D721Med (cell line): Measurements from ENCODE around the gene TP73.

Experiments used
- DNase-seq: peaks from one replicate; pipeline ENCODE4 v3.0.0; 2011; ENCODE audit warnings: low spot score; ENCODE audit not compliant: insufficient read length
- FAIRE-seq: peaks from 2 replicates; lab custom pipeline; 2011; peaks lifted over from hg19 to GRCh38; lab: Jason Lieb, UNC
- CTCF ChIP-seq: IDR thresholded peaks from 2 replicates; pipeline ENCODE4 v1.5.1; 2012; ENCODE audit warnings: mild to moderate bottlenecking, control low read depth; ENCODE audit not compliant: insufficient read depth; ENCODE audit errors: missing control alignments

The TP73 gene

GRCh38 chr1:3753656-3754454 is 101.5 kb downstream of the TP73 start:
- FAIRE-seq (no peak), DNase-seq (no peak)
- no peak for TF ChIP-seq CTCF

- DNase-seq, result no peak
- FAIRE-seq, result no peak
Measured at GRCh38 chr1:3756394-3756793, 104.1 kb downstream of the TP73 start.

GRCh38 chr1:3759164-3759563 is 106.8 kb downstream of the TP73 start:
- no peak for TF ChIP-seq CTCF
- FAIRE-seq (no peak), DNase-seq (no peak)

More at GRCh38 chr1:3756394-3756793, 104.1 kb downstream of the TP73 start:
- TF ChIP-seq CTCF, result no peak

GRCh38 chr1:3759796-3760195 is 107.5 kb downstream of the TP73 start:
- DNase-seq (no peak), FAIRE-seq (no peak)

GRCh38 chr1:3761296-3762010 is 109.1 kb downstream of the TP73 start:
- TF ChIP-seq CTCF, result no peak
- no peak for FAIRE-seq
- DNase-seq, result no peak

More at GRCh38 chr1:3759796-3760195, 107.5 kb downstream of the TP73 start:
- no peak for TF ChIP-seq CTCF

- no peak for FAIRE-seq
- TF ChIP-seq CTCF, result no peak
- no peak for DNase-seq
Measured at GRCh38 chr1:3762151-3762872, 110.0 kb downstream of the TP73 start.
